Cardiac muscle cell (in vitro differentiated cells and primary cell): ENCODE results near the gene WDR93. TPM values are rescaled to one million over a fixed set of nuclear protein-coding genes. Genes with fewer than 3 reads are reported as not detected.

Experiments used
- DNase-seq, 2 donors: peaks; one replicate each; pipeline versions ENCODE4 v3.0.0 to v3.0.0-alpha.2; 2010 to 2017; ENCODE audit warnings: low read depth in 1 of 2, low spot score in 1 of 2
- H3K27ac ChIP-seq: fragments of 200-600 bp; sonication (generic); 2 replicates; pipeline ENCODE4 v1.5.1; 2016
- H3K27me3 ChIP-seq: fragments of 200-600 bp; sonication (generic); 2 replicates; pipeline ENCODE4 v1.6.0; 2016; ENCODE audit warnings: control low read depth
- H3K36me3 ChIP-seq: fragments of 200-600 bp; sonication (generic); 2 replicates; pipeline ENCODE4 v1.5.1; 2016; ENCODE audit warnings: control low read depth
- H3K4me1 ChIP-seq: fragments of 200-600 bp; sonication (generic); 2 replicates; pipeline ENCODE4 v1.8.1; 2017; ENCODE audit warnings: low read depth, mild to moderate bottlenecking, mixed run types
- H3K4me3 ChIP-seq: fragments of 200-600 bp; sonication (generic); 2 replicates; pipeline ENCODE4 v1.5.1; 2016; ENCODE audit warnings: mild to moderate bottlenecking
- H3K9me3 ChIP-seq: fragments of 200-600 bp; sonication (generic); 2 replicates; pipeline ENCODE4 v1.5.1; 2017; ENCODE audit warnings: low read depth, mild to moderate bottlenecking, control low read depth
- CTCF ChIP-seq: IDR thresholded peaks from 2 replicates; pipeline ENCODE4 v1.5.1; 2012; ENCODE audit warnings: low read depth, mild to moderate bottlenecking, low read length
- polyA plus RNA-seq: library from polyadenylated mRNA; unstranded; fragments of >200 nt; fragmentation: Nextera tagmentation; extraction: Ambion mirVana; gene quantifications from 2 replicates; pipeline ENCODE4 v1.2.1, GENCODE V29; 2016
- total RNA-seq: library from RNA; depleted of rRNA; stranded (reverse); fragments of >200 nt; gene quantifications from 2 replicates; pipeline ENCODE4 v1.2.3, GENCODE V29; 2016

The WDR93 gene
- total and polyA plus RNA-seq, 2 experiments from 2014 or later: 0.06 to 0.73 TPM

- no peak for DNase-seq
- Histone ChIP-seq H3K9me3 (no peaks in the 10 kb centered on the region), H3K27ac (no peak overlapping the region), H3K4me1 (no peaks in the 10 kb centered on the region), H3K36me3 (no peaks in the 10 kb centered on the region), H3K4me3 (no peak overlapping the region), H3K27me3 (no peaks in the 10 kb centered on the region)
- no peak for TF ChIP-seq CTCF
These were observed 101.6 kb downstream of the WDR93 start for GRCh38 chr15:89792106-89792805.

Other genes with a start within 250 kb of the WDR93 start
- gene RHCG, start 194.2 kb upstream of the WDR93 start, total RNA-seq: not detected in 2 replicates
- gene RHCG, start 194.2 kb upstream of the WDR93 start, polyA plus RNA-seq: 0.23 TPM in 1 of 2 replicates, not detected in the other
- gene TICRR, start 115.3 kb upstream of the WDR93 start, total RNA-seq: 3.8 and 11.0 TPM in 2 replicates
- gene TICRR, start 115.3 kb upstream of the WDR93 start, polyA plus RNA-seq: 2.7 and 5.6 TPM in 2 replicates
- gene KIF7, start 35.3 kb upstream of the WDR93 start, total RNA-seq: 24.4 and 33.8 TPM in 2 replicates
- 12.5 and 23.1 TPM in 2 replicates for gene KIF7, start 35.3 kb upstream of the WDR93 start, polyA plus RNA-seq
- gene PLIN1, start 11.4 kb upstream of the WDR93 start, total RNA-seq: 0.32 and 0.57 TPM in 2 replicates
- 0.09 and 0.85 TPM in 2 replicates for gene PLIN1, start 11.4 kb upstream of the WDR93 start, polyA plus RNA-seq
- 5.9 and 11.8 TPM in 2 replicates for gene PEX11A, start 57 bp upstream of the WDR93 start, total RNA-seq
- gene PEX11A, start 57 bp upstream of the WDR93 start, polyA plus RNA-seq: 12.0 and 13.4 TPM in 2 replicates
- gene MESP1, start 60.4 kb downstream of the WDR93 start, total RNA-seq: 1.9 and 5.3 TPM in 2 replicates
- 9.3 and 9.9 TPM in 2 replicates for gene MESP1, start 60.4 kb downstream of the WDR93 start, polyA plus RNA-seq
- gene MESP2, start 85.5 kb downstream of the WDR93 start, total RNA-seq: 0.32 and 2.4 TPM in 2 replicates
- gene MESP2, start 85.5 kb downstream of the WDR93 start, polyA plus RNA-seq: 1.1 and 2.5 TPM in 2 replicates
- gene ANPEP, start 124.0 kb downstream of the WDR93 start, total RNA-seq: 0.21 TPM in 1 of 2 replicates, not detected in the other
- gene ANPEP, start 124.0 kb downstream of the WDR93 start, polyA plus RNA-seq: 0.17 and 0.20 TPM in 2 replicates
- 37.9 and 50.2 TPM in 2 replicates for gene AP3S2, start 203.2 kb downstream of the WDR93 start, total RNA-seq
- 31.0 and 34.6 TPM in 2 replicates for gene AP3S2, start 203.2 kb downstream of the WDR93 start, polyA plus RNA-seq
- gene ARPIN, start 222.1 kb downstream of the WDR93 start, total RNA-seq: 19.4 and 26.6 TPM in 2 replicates
- gene ARPIN, start 222.1 kb downstream of the WDR93 start, polyA plus RNA-seq: 10.5 and 12.9 TPM in 2 replicates